ENCODE data around the gene TRUB2.

TRUB2 gene, protein sequence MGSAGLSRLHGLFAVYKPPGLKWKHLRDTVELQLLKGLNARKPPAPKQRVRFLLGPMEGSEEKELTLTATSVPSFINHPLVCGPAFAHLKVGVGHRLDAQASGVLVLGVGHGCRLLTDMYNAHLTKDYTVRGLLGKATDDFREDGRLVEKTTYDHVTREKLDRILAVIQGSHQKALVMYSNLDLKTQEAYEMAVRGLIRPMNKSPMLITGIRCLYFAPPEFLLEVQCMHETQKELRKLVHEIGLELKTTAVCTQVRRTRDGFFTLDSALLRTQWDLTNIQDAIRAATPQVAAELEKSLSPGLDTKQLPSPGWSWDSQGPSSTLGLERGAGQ

DNA sequence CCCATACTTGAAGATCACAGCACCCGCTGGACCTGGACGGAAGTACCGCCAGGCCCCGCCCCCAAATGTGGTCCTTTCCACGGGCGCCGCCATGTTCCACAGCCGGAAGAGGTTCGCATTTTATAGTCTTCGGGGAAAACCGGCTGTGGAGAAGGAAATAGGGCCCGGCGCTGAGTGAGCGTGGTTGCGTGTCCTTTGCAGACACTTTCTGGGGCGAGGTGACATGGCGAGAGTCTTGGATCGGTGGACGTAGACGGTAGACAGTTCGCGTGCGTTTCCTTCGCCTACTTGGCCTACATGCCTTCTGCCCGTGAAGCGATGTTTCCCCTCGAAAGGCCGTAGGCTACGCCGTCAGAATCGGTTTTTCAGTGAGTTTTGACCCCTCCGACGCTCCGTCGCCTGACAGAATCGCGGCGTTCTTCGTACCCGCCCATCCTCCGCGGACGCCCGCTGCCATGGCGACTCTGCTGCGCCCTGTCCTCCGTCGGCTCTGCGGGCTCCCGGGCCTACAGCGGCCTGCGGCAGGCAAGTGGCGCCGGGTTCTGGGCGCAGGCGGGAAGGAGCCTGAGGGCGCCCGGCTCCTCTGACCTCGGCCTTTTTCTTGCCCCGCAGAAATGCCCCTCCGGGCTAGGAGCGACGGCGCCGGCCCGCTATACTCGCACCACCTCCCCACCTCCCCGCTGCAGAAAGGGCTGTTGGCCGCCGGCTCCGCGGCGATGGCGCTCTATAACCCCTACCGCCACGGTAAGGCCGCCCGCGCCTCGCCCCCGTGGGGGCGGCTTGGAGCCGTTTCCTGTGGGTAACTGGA is at the start of gene TRUB2, which contains the start of gene COQ4:
Gene TRUB2, minus strand, starts transcription at position 44 of the 808 bp plus-strand sequence. Its CDS starts 39 bp downstream, at position 5.
Gene COQ4, plus strand, starts transcription at position 436 of the 808 bp plus-strand sequence. Its CDS starts 20 bp downstream, at position 456.
- DNase-seq (ENCODE audit: low spot score) = peak; percentile 94

GRCh38 chr9:128371630-128372117 is 49.4 kb upstream of the TRUB2 start:
- DNase-seq (ENCODE audit: low spot score) = no peak

DNA sequence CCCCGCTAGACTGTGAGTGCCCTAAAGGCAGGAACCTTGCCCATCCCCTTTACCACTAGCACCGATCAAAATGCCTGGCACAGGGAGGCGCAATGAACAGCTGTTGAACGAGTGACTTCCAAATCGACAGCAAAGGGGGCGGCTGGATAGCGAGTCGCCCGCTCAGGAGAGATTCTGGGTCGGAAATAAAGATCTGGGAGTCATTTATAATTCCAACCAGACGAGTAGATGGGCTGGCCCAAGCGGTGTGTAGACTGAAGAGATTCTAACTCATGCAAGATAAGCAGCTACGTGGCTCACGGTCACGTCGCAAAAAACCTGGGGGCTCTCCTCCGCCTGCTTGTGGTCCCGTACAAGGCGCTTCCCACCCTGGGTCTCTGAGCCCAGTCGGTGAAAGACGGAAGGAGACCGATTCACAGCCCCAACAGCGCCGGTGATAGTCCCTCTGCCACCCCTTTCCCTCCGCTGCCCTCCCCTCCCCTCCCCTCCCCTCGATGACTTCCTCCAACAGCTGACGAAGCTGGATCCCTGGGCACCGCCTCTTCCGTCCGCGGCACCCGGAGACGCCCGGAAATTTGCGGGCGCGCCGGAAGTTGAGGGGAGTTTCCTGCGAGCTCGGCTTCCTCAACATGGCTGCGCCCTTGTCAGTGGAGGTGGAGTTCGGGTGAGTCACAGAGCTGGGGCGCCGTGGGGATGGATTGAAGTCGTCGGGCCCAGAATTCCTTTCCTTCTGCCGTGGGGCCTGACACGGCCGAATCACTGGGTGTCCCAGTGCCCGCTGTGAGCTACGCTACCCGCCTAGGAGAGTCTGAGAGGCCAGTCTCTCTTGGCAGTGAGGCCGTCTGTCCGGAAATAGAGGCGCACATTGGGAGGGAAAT is 48.7 kb upstream of the TRUB2 start, which contains the start of gene URM1:
Gene URM1, plus strand, starts transcription at position 623 of the 878 bp plus-strand sequence. Its CDS starts 7 bp downstream, at position 630.
- peak; percentile 96 for DNase-seq (ENCODE audit: low spot score)

DNA sequence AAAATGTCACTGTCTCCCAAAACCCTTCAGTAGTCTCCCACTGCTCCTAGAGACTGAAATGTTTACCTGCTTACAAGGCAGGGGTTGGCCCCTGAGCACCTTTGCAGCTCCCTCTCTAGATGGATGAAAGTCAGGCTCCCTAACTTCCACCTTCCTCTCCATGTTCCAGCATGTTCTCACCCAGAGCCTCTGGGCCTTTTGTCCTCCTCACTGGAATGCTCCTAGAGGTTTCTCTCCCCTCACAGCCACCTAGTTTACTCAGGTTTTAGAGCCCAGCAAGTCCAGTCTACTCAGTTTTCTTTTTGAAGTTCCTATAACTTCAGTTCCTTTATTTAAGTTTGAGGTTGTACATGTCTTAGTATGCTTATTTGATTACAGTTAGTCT is 48.1 kb upstream of the TRUB2 start:
- no peak for DNase-seq (ENCODE audit: low spot score)

DNA sequence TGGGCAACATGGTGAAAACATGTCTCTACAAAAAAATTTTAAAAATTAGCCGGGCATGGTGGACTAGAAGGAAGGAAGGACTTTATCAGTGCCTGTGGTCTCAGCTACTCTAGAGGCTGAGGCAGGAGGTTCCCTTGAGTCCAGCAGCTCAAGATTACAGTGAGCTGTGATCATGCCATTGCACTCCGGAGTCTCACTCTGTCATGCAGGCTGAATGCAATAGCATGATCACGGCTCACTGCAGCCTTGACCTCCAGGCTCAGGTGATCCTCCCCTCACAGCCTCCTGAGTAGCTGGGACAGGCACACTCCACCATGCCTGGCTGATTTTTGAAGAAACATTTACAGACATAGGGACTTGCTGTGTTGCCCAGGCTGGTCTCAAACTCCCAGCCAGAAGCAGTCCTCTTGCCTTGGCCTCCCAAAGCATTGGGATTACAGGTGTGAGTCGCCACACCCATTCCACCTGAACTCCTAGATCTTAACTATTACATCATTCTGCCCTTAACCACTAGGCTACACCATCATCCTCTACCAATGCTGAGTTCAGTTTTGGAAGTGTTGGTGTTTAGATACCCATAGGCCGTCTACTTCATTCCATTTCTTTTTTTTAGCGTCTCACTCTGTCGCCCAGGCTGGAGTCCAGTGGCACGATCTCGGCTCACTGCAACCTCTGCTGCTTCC is 46.9 kb upstream of the TRUB2 start:
- DNase-seq (ENCODE audit: low spot score) = no peak

DNA sequence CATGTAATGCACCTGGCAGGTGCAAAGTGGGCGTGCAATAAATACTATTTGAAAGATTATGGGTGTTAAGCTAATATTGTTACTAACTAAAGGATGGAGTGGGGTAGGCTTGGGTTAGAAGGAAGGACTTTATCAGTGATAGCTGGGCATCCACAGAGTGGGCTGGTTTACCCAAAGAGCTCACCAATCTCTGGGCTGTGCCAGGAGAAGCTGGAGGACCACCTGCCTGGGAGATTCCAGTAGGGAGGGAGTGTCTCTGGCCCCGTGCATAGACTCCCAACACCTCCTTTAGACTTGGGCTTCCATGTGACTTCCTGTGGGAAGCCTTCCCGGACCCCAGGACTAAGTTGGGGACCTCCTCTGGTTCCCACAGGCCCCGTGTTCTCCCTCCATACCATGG is 43.3 kb upstream of the TRUB2 start:
- no peak for DNase-seq (ENCODE audit: low spot score)

GRCh38 chr9:128362774-128363173 is 40.5 kb upstream of the TRUB2 start:
- no peak for DNase-seq (ENCODE audit: low spot score)

- DNase-seq (ENCODE audit: low spot score) = peak; percentile 72
Observed at GRCh38 chr9:128361986-128362646, 39.9 kb upstream of the TRUB2 start.

DNA sequence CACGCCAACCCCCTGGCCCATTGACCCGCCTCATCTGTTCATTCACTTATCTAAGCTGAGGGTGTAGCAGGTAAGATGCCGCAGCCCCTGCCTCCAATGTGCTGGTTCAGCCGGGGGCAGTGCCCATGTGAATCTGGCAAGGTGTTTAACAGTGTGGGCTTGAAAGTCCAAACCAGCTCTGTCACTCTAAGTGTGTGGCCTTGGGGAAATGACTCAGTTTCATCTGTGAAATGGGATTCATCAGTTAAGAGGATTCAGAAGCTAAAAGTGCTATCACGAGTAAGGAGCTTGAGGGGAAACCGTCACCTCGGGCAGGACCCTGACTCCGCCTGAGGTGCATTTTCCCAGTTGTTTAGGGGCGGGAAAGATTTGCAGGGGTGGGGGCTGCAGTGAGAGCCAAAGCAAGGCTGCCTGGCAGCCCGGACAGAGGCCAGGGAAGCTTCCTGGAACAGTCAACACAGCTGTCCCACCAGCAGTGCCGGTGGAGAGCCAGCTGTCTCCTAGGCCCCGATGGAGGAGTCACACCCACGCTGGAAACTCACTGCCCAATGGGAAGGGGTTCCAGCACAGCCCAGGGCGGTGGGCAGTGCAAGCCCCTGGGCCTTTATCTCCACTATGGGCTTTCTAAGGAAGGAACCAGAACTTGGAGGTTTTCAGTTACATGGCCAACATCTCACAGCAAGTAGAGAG is 39.2 kb upstream of the TRUB2 start:
- no peak for DNase-seq (ENCODE audit: low spot score)

DNA sequence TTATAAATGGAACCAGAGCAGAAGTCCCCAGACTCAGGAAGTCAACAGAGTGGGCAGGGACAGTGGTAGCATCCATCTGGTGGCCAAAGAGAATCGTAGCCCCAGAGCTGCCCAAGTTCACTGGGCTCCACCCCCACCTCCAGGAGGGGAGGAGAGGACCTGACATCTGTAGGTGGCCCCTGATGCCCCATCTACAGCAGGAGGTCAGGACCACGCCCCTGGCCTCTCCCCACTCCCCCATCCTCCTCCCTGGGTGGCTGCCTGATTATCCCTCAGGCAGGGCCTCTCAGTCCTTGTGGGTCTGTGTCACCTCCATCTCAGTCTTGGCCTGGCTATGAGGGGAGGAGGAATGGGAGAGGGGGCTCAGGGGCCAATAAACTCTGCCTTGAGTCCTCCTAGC is 38.6 kb upstream of the TRUB2 start:
- DNase-seq (ENCODE audit: low spot score) = no peak

- no peak for DNase-seq (ENCODE audit: low spot score)
Observed at GRCh38 chr9:128358861-128359260, 36.6 kb upstream of the TRUB2 start.

GRCh38 chr9:128358090-128358489 is 35.8 kb upstream of the TRUB2 start:
- no peak for DNase-seq (ENCODE audit: low spot score)

GRCh38 chr9:128355451-128355850 is 33.2 kb upstream of the TRUB2 start:
- no peak for DNase-seq (ENCODE audit: low spot score)

GRCh38 chr9:128349772-128350171 is 27.5 kb upstream of the TRUB2 start:
- no peak for DNase-seq (ENCODE audit: low spot score)

- DNase-seq (ENCODE audit: low spot score) = no peak
Observed at GRCh38 chr9:128349125-128349524, 26.9 kb upstream of the TRUB2 start.

- no peak for DNase-seq (ENCODE audit: low spot score)
Observed at GRCh38 chr9:128344931-128345605, 22.8 kb upstream of the TRUB2 start.

DNA sequence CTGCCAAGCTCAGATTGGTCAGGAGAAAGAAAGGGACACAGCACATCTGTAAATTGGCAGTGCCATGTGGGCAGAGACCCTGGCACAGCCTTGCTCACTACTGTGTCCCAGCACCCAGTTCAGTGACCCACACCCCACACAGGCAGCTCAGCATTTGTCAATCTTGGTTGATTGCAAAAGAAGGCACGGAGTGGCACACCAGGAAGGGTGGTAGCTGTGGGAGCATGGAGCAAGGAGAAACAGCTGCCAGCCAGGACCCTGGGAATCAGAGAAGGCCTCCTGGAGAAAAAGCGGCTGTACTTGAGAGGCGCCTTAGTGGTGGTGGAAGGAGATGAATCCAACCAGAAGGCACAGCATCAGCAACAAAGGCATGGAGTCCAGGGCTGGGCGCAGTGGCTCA is 21.6 kb upstream of the TRUB2 start:
- DNase-seq (ENCODE audit: low spot score) = no peak

DNA sequence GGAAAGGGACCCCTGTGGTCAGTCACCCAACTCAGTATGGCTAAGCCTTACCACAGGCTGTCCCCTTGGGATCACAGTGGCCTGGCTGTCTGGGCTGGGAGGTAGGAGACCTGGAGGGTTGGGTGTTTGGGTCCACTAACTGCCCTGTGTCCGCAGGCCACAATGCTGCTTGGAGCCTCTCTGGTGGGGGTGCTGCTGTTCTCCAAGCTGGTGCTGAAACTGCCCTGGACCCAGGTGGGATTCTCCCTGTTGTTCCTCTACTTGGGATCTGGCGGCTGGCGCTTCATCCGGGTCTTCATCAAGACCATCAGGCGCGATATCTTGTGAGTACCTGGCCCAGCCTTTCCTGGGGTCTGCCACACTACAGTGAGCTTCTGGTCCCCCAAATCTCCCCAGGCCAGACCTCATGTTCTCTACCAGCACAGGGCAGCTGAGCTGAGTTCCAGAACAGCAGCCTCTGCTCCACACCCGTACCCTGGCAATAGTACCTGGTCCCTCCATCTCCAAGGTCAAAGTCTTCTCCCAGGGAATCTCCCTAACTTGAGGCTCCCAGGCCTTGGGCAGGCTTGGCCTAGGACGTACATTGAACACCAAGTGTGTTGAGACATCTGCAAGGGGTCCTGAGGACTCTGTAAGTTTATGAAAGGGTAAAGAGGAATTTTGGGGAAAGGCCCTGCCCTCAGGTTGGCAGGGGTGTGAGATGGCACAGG is 20.9 kb upstream of the TRUB2 start:
- no peak for DNase-seq (ENCODE audit: low spot score)

GRCh38 chr9:128341435-128341849 is 19.2 kb upstream of the TRUB2 start:
- peak; percentile 82 for DNase-seq (ENCODE audit: low spot score)
